ENCODE measurements around the gene MFSD11.

GRCh38 chr17:76704805-76705204 lies 33.1 kb upstream of the MFSD11 start:
- TF ChIP-seq RAD21 (IDR thresholded peaks at IDR 0.05; ENCODE audit: low read depth) (no peak), CREB1 (IDR thresholded peaks at IDR 0.05; ENCODE audit: low read depth) (no peak), REST (IDR thresholded peaks at IDR 0.05; ENCODE audit: low read depth) (no peak)
